Tibial artery (tissue), 4 donors: Measurements from ENCODE around the gene SLC25A11.

Source experiments
- DNase-seq, 2 donors: peaks; one replicate each; pipeline ENCODE4 v3.0.0-alpha.2; 2019
- H3K27ac ChIP-seq, 2 donors: fragments of 200-600 bp; sonication (generic) in 1 of 2; 1 replicate in 1 of 2; 2 replicates in 1 of 2; pipeline ENCODE4 v1.5.1; 2018 to 2019; ENCODE audit warnings: mild to moderate bottlenecking in 1 of 2
- H3K27me3 ChIP-seq, 2 donors: fragments of 200-600 bp; sonication (generic) in 1 of 2; one replicate each; pipeline versions ENCODE4 v1.5.1 to v1.6.0; 2016 to 2019
- H3K36me3 ChIP-seq, 3 donors: fragments of 200-600 bp; sonication (generic) in 2 of 3; one replicate each; pipeline ENCODE4 v1.5.1; 2016 to 2019; ENCODE audit warnings: mild to moderate bottlenecking in 2 of 3
- H3K4me1 ChIP-seq, 4 donors: fragments of 200-600 bp; sonication (generic) in 2 of 4; 1 replicate in 3 of 4; 2 replicates in 1 of 4; pipeline ENCODE4 v1.5.1; 2016 to 2019
- H3K4me3 ChIP-seq, 2 donors: fragments of 200-600 bp; sonication (generic) in 1 of 2; 1 replicate in 1 of 2; 2 replicates in 1 of 2; pipeline ENCODE4 v1.5.1; 2018 to 2019; ENCODE audit warnings: mild to moderate bottlenecking in 2 of 2
- H3K9me3 ChIP-seq, 3 donors: fragments of 200-600 bp; sonication (generic) in 1 of 3; one replicate each; pipeline ENCODE4 v1.5.1; 2016 to 2019
- CTCF ChIP-seq, 2 experiments: fragments of 200-600 bp in 1 of 2; fragments of 450-650 bp in 1 of 2; IDR thresholded peaks; one replicate each; pipeline ENCODE4 v1.5.1; 2017 to 2019; ENCODE audit warnings: antibody characterized with exemption in 2 of 2, mild to moderate bottlenecking in 1 of 2, moderate library complexity in 1 of 2
- intact Hi-C: fragments of 100-400 bp; cut with DNase I; formaldehyde crosslinking; loops from one replicate; pipeline ENCODE4 v1.15.0; 2023; ENCODE audit warnings: low total_unique reads

SLC25A11 gene

GRCh38 chr17:4939796-4940554, at the start of gene SLC25A11, which contains the start of gene RNF167:
TSS of gene SLC25A11 (minus strand) at chr17:4940046. CDS start at chr17:4939910, 136 bp downstream.
TSS of gene RNF167 (plus strand) at chr17:4940268. CDS start at chr17:4940910, 642 bp downstream.
- peaks cover 41 to 63% (median 44%) of the 10 kb centered on the region in 3 donors for H3K36me3 ChIP-seq
- TF ChIP-seq CTCF (IDR thresholded peaks at IDR 0.05): no peak
- peak; percentile 95 to 98 for DNase-seq
- H3K4me1 ChIP-seq: peaks cover 4 to 54% (median 42%) of the 10 kb centered on the region in 4 donors
- H3K4me3 ChIP-seq: peak within 1 kb of the TSS; percentile 83 to 91
- H3K27me3 ChIP-seq: no peaks in the 10 kb centered on the region
- peak within 1 kb of the TSS; percentile 85 for H3K27ac ChIP-seq
- intact Hi-C loops: loop anchor here (5.0 kb wide), 1 partner anchor 42 kb away; no protein-coding TSS in a partner anchor
- no peaks in the 10 kb centered on the region for H3K9me3 ChIP-seq

GRCh38 chr17:4987767-4988567, 48.1 kb upstream of the SLC25A11 start:
- Histone ChIP-seq H3K4me1 (peaks cover 0 to 28% (median 21%) of the 10 kb centered on the region in 4 donors), H3K27ac (peak overlapping the region; percentile 83 to 95), H3K4me3 (peak overlapping the region; percentile 62 to 97), H3K27me3 (no peaks in the 10 kb centered on the region), H3K9me3 (no peaks in the 10 kb centered on the region), H3K36me3 (peaks cover 0 to 24% (median 14%) of the 10 kb centered on the region in 3 donors)
- no peak for TF ChIP-seq CTCF (IDR thresholded peaks at IDR 0.05)
- intact Hi-C loops: loop anchor here (2.0 kb wide), 1 partner anchor 79 kb away; no protein-coding TSS in a partner anchor
- DNase-seq: peak in 1 of 2 donors; percentile 86

GRCh38 chr17:4986951-4987766, 47.3 kb upstream of the SLC25A11 start, which contains the start of gene CAMTA2:
TSS of gene CAMTA2 (minus strand) at chr17:4987675. CDS start at chr17:4986222, 1,453 bp downstream.
- Histone ChIP-seq H3K9me3 (no peaks in the 10 kb centered on the region), H3K36me3 (peaks cover 0 to 32% (median 21%) of the 10 kb centered on the region in 3 donors), H3K27ac (peak within 1 kb of the TSS; percentile 83 to 95), H3K27me3 (no peaks in the 10 kb centered on the region), H3K4me3 (peak within 1 kb of the TSS; percentile 62 to 97), H3K4me1 (peaks cover 0 to 28% (median 21%) of the 10 kb centered on the region in 4 donors)
- peak; percentile 94 to 96 for DNase-seq
- peak; percentile 61 to 64 for TF ChIP-seq CTCF (IDR thresholded peaks at IDR 0.05)
- intact Hi-C loops: loop anchor here (2.0 kb wide), 1 partner anchor 78 kb away; no protein-coding TSS in a partner anchor

- H3K27me3 ChIP-seq: no peaks in the 10 kb centered on the region
- peaks cover 0 to 28% (median 21%) of the 10 kb centered on the region in 4 donors for H3K4me1 ChIP-seq
- no peaks in the 10 kb centered on the region for H3K9me3 ChIP-seq
- no peak for TF ChIP-seq CTCF (IDR thresholded peaks at IDR 0.05)
- no peak for DNase-seq
- intact Hi-C loops: loop anchor here (2.0 kb wide), 1 partner anchor 78 kb away; no protein-coding TSS in a partner anchor
- peaks cover 0 to 40% (median 28%) of the 10 kb centered on the region in 3 donors for H3K36me3 ChIP-seq
- H3K4me3 ChIP-seq: peak overlapping the region; percentile 62 to 97
- peak overlapping the region; percentile 83 to 95 for H3K27ac ChIP-seq
Measured at GRCh38 chr17:4986403-4986802, 46.6 kb upstream of the SLC25A11 start.
